HepG2 (cell line): ENCODE data around the gene GTF2F1. TPM values are rescaled to one million over a fixed set of nuclear protein-coding genes. Genes with fewer than 3 reads are reported as not detected.

Source experiments
- ARNT2 ChIP-seq: sonication (generic); formaldehyde crosslinking; IDR thresholded peaks from 2 replicates; pipeline ENCODE4 v1.8.0; 2022; ENCODE audit warnings: mild to moderate bottlenecking, low read depth, missing genetic modification reagents, moderate library complexity
- BORCS8-MEF2B ChIP-seq: sonication (generic); formaldehyde crosslinking; IDR thresholded peaks from 2 replicates; pipeline ENCODE4 v1.8.0; 2022; ENCODE audit warnings: mild to moderate bottlenecking, missing genetic modification reagents
- BRCA1 ChIP-seq: sonication (generic); formaldehyde crosslinking; IDR thresholded peaks from 2 replicates; pipeline ENCODE4 v1.4.0; 2020; ENCODE audit warnings: missing genetic modification reagents
- CEBPB ChIP-seq: IDR thresholded peaks from 2 replicates; pipeline ENCODE4 v1.6.1; 2011; ENCODE audit warnings: low read depth, low read length, improper control_type of control experiment, borderline replicate concordance
- EZH2 ChIP-seq: conservative IDR thresholded peaks from 2 replicates; pipeline ENCODE4 v1.6.1; 2012; ENCODE audit warnings: mild to moderate bottlenecking, low read depth, low read length, moderate library complexity
- HIVEP1 ChIP-seq: sonication (generic); formaldehyde crosslinking; IDR thresholded peaks from 2 replicates; pipeline ENCODE4 v1.4.0; 2020; ENCODE audit warnings: mild to moderate bottlenecking, missing genetic modification reagents
- HOXA3 ChIP-seq: sonication (generic); formaldehyde crosslinking; IDR thresholded peaks from 2 replicates; pipeline ENCODE4 v1.5.0; 2020; ENCODE audit warnings: missing genetic modification reagents
- KDM5B ChIP-seq: sonication (generic); formaldehyde crosslinking; IDR thresholded peaks from 2 replicates; pipeline ENCODE4 v1.4.0; 2020; ENCODE audit warnings: missing genetic modification reagents, mild to moderate bottlenecking, borderline replicate concordance
- MEF2D ChIP-seq: sonication (generic); formaldehyde crosslinking; IDR thresholded peaks from 2 replicates; pipeline ENCODE4 v1.5.1; 2020; ENCODE audit warnings: mild to moderate bottlenecking, missing genetic modification reagents
- SP1 ChIP-seq, 2 experiments: fragments of 450-650 bp in 1 of 2; sonication (generic) in 1 of 2; formaldehyde crosslinking in 1 of 2; IDR thresholded peaks; 2 replicates each; pipeline versions ENCODE4 v1.4.0 to v1.6.1; 2016 to 2020; ENCODE audit warnings: missing genetic modification reagents in 1 of 2
- SUZ12 ChIP-seq: fragments of 150-350 bp; IDR thresholded peaks from 2 replicates; pipeline ENCODE4 v1.6.1; 2014; ENCODE audit warnings: low read depth, low read length
- ZNF33B ChIP-seq: sonication (generic); formaldehyde crosslinking; IDR thresholded peaks from 2 replicates; pipeline ENCODE4 v1.5.1; 2020; ENCODE audit warnings: mild to moderate bottlenecking, missing genetic modification reagents
- ZNF7 ChIP-seq: IDR thresholded peaks from 2 replicates; pipeline ENCODE4 v1.6.1; 2016; ENCODE audit warnings: missing biosample characterization, missing genetic modification reagents
- polyA plus RNA-seq, 8 experiments: library from polyadenylated mRNA; depleted of rRNA in 3 of 8; stranded (reverse) in 7 of 8; unstranded in 1 of 8; fragments of >200 nt; fragmentation: Illumina TruSeq in 4 of 8; extraction: Trizol in 4 of 8; gene quantifications; 2 replicates each; pipeline versions ENCODE4 v1.2.1 to v1.2.3, GENCODE V29; 2011 to 2016; ENCODE audit warnings: low read depth in 4 of 8, missing spikeins in 1 of 8, mixed read lengths in 1 of 8; ENCODE audit not compliant: insufficient read depth in 1 of 8
- total RNA-seq, 5 experiments: library from RNA; depleted of rRNA; stranded (reverse); fragments of >200 nt; fragmentation: Illumina TruSeq; extraction: Trizol; gene quantifications; 2 replicates each; pipeline ENCODE4 v1.2.3, GENCODE V29; 2016; ENCODE audit warnings: low read depth in 1 of 5
- TF ChIP-seq, protein P1 (sequence below): sonication (generic); formaldehyde crosslinking; IDR thresholded peaks from 2 replicates; pipeline ENCODE4 v1.9.0; 2022; ENCODE audit warnings: low read depth, missing genetic modification reagents
- TF ChIP-seq, protein P2 (sequence below): IDR thresholded peaks from 2 replicates; pipeline ENCODE4 v1.6.1; 2016

GTF2F1 gene
- total and polyA plus RNA-seq, 2 of the 13 experiments (the other 11 are each of a cell fraction or from before 2014, with no cell fraction given), result 27.8 to 34.1 TPM

DNA sequence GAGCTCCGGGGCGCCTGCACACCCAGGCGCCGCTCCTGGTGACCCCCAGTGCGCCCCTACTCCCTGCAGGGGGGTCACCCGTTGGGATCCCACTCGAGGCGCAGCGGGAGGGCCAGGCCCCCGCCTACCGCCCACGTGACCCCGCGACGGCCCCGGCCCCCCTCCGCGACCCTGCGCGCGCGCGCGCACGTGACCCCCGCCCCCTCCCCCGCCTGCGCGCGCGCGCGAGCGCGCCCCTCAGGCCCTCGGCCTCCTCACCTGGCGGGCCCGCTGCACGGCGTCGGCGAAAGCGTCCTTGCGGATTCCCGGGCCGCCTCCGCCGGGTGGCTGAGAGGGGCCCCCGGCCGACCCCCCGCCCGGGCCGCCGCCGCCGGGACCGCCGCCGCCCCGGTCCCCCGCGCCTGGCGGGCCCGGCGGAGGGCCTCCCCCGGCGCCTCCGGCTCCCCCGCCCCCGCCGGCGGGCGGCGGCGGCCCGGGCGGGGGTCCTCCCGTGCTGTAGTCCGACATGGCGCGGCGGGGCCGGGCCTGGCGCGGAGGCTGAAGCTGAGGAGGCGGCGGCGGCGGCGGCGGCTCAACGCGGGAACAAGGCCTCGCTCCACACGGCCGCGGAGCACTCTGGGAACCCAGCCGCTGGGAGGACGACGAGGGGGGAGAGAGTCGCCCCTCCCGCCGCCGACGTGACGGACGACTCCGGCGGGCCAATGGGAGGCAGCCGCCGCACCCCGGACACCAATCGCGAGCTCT is 31.4 kb upstream of the GTF2F1 start, which contains the start of gene KHSRP (continued):
- no peak for TF ChIP-seq EZH2
- TF ChIP-seq BORCS8-MEF2B (CRISPR knock-in tag), result no peak
- TF ChIP-seq, protein P1, sequence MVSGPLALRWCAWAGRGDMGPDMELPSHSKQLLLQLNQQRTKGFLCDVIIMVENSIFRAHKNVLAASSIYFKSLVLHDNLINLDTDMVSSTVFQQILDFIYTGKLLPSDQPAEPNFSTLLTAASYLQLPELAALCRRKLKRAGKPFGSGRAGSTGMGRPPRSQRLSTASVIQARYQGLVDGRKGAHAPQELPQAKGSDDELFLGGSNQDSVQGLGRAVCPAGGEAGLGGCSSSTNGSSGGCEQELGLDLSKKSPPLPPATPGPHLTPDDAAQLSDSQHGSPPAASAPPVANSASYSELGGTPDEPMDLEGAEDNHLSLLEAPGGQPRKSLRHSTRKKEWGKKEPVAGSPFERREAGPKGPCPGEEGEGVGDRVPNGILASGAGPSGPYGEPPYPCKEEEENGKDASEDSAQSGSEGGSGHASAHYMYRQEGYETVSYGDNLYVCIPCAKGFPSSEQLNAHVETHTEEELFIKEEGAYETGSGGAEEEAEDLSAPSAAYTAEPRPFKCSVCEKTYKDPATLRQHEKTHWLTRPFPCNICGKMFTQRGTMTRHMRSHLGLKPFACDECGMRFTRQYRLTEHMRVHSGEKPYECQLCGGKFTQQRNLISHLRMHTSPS (CRISPR knock-in tag), result no peak
- TF ChIP-seq BRCA1 (CRISPR knock-in tag), result no peak
- no peak for TF ChIP-seq SP1 (IDR thresholded peaks at IDR 0.05)
- TF ChIP-seq SP1 (CRISPR knock-in tag; IDR thresholded peaks at IDR 0.05), result no peak
- peak; percentile 30; the same call in 1 of the 2 replicates for TF ChIP-seq SUZ12
- no peak for TF ChIP-seq MEF2D (CRISPR knock-in tag)
- 0 out of 2 replicates have a peak, but pooled peaks have one; percentile 37 for TF ChIP-seq ARNT2
- no peak for TF ChIP-seq HIVEP1
- no peak for TF ChIP-seq CEBPB
- no peak for TF ChIP-seq ZNF7 (CRISPR knock-in tag)
- TF ChIP-seq, protein P2, sequence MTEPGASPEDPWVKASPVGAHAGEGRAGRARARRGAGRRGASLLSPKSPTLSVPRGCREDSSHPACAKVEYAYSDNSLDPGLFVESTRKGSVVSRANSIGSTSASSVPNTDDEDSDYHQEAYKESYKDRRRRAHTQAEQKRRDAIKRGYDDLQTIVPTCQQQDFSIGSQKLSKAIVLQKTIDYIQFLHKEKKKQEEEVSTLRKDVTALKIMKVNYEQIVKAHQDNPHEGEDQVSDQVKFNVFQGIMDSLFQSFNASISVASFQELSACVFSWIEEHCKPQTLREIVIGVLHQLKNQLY (CRISPR knock-in tag), result no peak
- no peak; the same call in 1 of the 2 replicates for TF ChIP-seq KDM5B (CRISPR knock-in tag)
- peak; percentile 2 for TF ChIP-seq HOXA3 (CRISPR knock-in tag)
- TF ChIP-seq ZNF33B, result no peak
- TF ChIP-seq, all 625 proteins: peak for 50
